Left forelimb (tissue), 1 donor: ENCODE results near the gene RPL39L.

Source experiments
- DNase-seq: peaks from one replicate; pipeline ENCODE4 v3.0.0-alpha.2; 2018; ENCODE audit warnings: low spot score

Gene RPL39L

GRCh38 chr3:187098923-187099512 lies 40.3 kb downstream of the RPL39L start:
- DNase-seq = no peak

GRCh38 chr3:187093320-187093719 lies 46.0 kb downstream of the RPL39L start:
- DNase-seq = no peak

- DNase-seq = no peak
These were observed 50.6 kb downstream of the RPL39L start for GRCh38 chr3:187088701-187089100.

GRCh38 chr3:187086831-187087230 lies 52.5 kb downstream of the RPL39L start:
- no peak for DNase-seq

- DNase-seq = no peak
These were observed 53.4 kb downstream of the RPL39L start for GRCh38 chr3:187085933-187086332.

- DNase-seq = no peak
These were observed 54.2 kb downstream of the RPL39L start for GRCh38 chr3:187085021-187085666.

- DNase-seq = no peak
These were observed 54.7 kb downstream of the RPL39L start for GRCh38 chr3:187084580-187084979.

- DNase-seq = no peak
These were observed 55.2 kb downstream of the RPL39L start for GRCh38 chr3:187084126-187084525.

- DNase-seq = no peak
These were observed 56.4 kb downstream of the RPL39L start for GRCh38 chr3:187082758-187083375.

GRCh38 chr3:187080799-187081450 lies 58.4 kb downstream of the RPL39L start:
- DNase-seq = no peak

GRCh38 chr3:187079090-187080022 lies 59.9 kb downstream of the RPL39L start:
- no peak for DNase-seq

- DNase-seq = no peak
These were observed 61.8 kb downstream of the RPL39L start for GRCh38 chr3:187077537-187077936.

GRCh38 chr3:187077085-187077484 lies 62.2 kb downstream of the RPL39L start:
- no peak for DNase-seq

GRCh38 chr3:187076297-187076696 lies 63.0 kb downstream of the RPL39L start:
- DNase-seq = no peak

- no peak for DNase-seq
These were observed 64.5 kb downstream of the RPL39L start for GRCh38 chr3:187074846-187075245.

- no peak for DNase-seq
These were observed 65.7 kb downstream of the RPL39L start for GRCh38 chr3:187073581-187074098.

- no peak for DNase-seq
These were observed 66.8 kb downstream of the RPL39L start for GRCh38 chr3:187072511-187072910.

- no peak for DNase-seq
These were observed 67.2 kb downstream of the RPL39L start for GRCh38 chr3:187072102-187072501.
